ENCODE data around the gene PBX1.

DNA sequence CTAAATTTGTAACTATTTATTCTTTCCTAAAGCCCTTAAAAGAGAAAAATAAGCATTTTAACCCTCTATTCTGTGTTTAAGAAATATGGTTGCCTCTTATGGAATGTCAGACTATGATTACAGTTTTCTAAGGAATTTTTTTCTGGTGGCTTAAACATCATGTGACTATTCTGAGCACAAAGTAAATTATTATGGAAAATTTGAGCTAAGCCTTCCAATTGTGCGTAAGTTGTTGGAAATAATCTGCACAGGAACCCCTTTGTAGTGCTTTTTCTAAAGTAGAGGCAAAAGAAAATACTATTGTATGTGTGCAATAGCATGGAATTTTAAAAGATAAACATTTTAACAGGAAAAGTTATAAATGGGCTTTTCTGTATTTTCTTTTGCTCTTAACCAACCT lies 254.8 kb downstream of the PBX1 start:
- TF ChIP-seq, protein P1, sequence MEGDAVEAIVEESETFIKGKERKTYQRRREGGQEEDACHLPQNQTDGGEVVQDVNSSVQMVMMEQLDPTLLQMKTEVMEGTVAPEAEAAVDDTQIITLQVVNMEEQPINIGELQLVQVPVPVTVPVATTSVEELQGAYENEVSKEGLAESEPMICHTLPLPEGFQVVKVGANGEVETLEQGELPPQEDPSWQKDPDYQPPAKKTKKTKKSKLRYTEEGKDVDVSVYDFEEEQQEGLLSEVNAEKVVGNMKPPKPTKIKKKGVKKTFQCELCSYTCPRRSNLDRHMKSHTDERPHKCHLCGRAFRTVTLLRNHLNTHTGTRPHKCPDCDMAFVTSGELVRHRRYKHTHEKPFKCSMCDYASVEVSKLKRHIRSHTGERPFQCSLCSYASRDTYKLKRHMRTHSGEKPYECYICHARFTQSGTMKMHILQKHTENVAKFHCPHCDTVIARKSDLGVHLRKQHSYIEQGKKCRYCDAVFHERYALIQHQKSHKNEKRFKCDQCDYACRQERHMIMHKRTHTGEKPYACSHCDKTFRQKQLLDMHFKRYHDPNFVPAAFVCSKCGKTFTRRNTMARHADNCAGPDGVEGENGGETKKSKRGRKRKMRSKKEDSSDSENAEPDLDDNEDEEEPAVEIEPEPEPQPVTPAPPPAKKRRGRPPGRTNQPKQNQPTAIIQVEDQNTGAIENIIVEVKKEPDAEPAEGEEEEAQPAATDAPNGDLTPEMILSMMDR (IDR thresholded peaks at IDR 0.05), result no peak
- TF ChIP-seq POLR2A (IDR thresholded peaks at IDR 0.05; ENCODE audit: low read depth) (no peak), POLR2AphosphoS5 (IDR thresholded peaks at IDR 0.05) (no peak), EP300 (IDR thresholded peaks at IDR 0.05) (no peak)
